Measurements from ENCODE around the gene GMPPA. TPM values are rescaled to one million over a fixed set of nuclear protein-coding genes. Genes with fewer than 3 reads are reported as not detected.

GMPPA gene
- total RNA-seq, 1 donor from 2014 or later, result 25.3 TPM

GRCh38 chr2:219490186-219490585, 8.5 kb upstream of the GMPPA start:
- no peak for ATAC-seq
- no peak for TF ChIP-seq CTCF (IDR thresholded peaks at IDR 0.05)
- no peaks in the 10 kb centered on the region for H3K4me1 ChIP-seq
- H3K9me3 ChIP-seq, result no peaks in the 10 kb centered on the region
- H3K27me3 ChIP-seq, result peaks cover 68% of the 10 kb centered on the region
- intact Hi-C loops (cut with DNase I), result no loop called here
- no peak overlapping the region for H3K4me3 ChIP-seq
- no peak for DNase-seq
- H3K27ac ChIP-seq, result no peak overlapping the region
- H3K36me3 ChIP-seq, result no peaks in the 10 kb centered on the region

- Histone ChIP-seq H3K36me3 (no peaks in the 10 kb centered on the region), H3K9me3 (no peaks in the 10 kb centered on the region), H3K4me3 (no peak overlapping the region), H3K27me3 (peaks cover 68% of the 10 kb centered on the region), H3K4me1 (no peaks in the 10 kb centered on the region), H3K27ac (no peak overlapping the region)
- no peak for TF ChIP-seq CTCF (IDR thresholded peaks at IDR 0.05)
- no peak for ATAC-seq
- no peak for DNase-seq
- intact Hi-C loops (cut with DNase I), result no loop called here
Observed at GRCh38 chr2:219490600-219491130, 8.0 kb upstream of the GMPPA start.

GRCh38 chr2:219491278-219491963, 7.3 kb upstream of the GMPPA start:
- no peak for TF ChIP-seq CTCF (IDR thresholded peaks at IDR 0.05)
- Histone ChIP-seq H3K9me3 (no peaks in the 10 kb centered on the region), H3K27me3 (peaks cover 68% of the 10 kb centered on the region), H3K4me3 (no peak overlapping the region), H3K4me1 (no peaks in the 10 kb centered on the region), H3K27ac (no peak overlapping the region), H3K36me3 (no peaks in the 10 kb centered on the region)
- intact Hi-C loops (cut with DNase I), result no loop called here
- ATAC-seq (no peak), DNase-seq (no peak)

GRCh38 chr2:219492575-219492974, 6.1 kb upstream of the GMPPA start:
- Histone ChIP-seq H3K27ac (no peak overlapping the region), H3K4me3 (no peak overlapping the region), H3K36me3 (no peaks in the 10 kb centered on the region), H3K4me1 (peaks cover 9% of the 10 kb centered on the region), H3K27me3 (peaks cover 73% of the 10 kb centered on the region), H3K9me3 (no peaks in the 10 kb centered on the region)
- ATAC-seq (no peak), DNase-seq (no peak)
- no peak for TF ChIP-seq CTCF (IDR thresholded peaks at IDR 0.05)
- intact Hi-C loops (cut with DNase I), result no loop called here

GRCh38 chr2:219493086-219493485, 5.6 kb upstream of the GMPPA start:
- no peaks in the 10 kb centered on the region for H3K36me3 ChIP-seq
- TF ChIP-seq CTCF (IDR thresholded peaks at IDR 0.05), result no peak
- no peaks in the 10 kb centered on the region for H3K9me3 ChIP-seq
- H3K27ac ChIP-seq, result no peak overlapping the region
- peaks cover 69% of the 10 kb centered on the region for H3K27me3 ChIP-seq
- no peak overlapping the region for H3K4me3 ChIP-seq
- ATAC-seq (no peak), DNase-seq (no peak)
- intact Hi-C loops (cut with DNase I), result no loop called here
- peaks cover 9% of the 10 kb centered on the region for H3K4me1 ChIP-seq

Data from upper lobe of right lung (tissue), 1 donor.